CD4-positive, alpha-beta T cell treated with Interleukin-21 for 1 hour (primary cell): ENCODE measurements around the gene MAFB.
A peak's percentile ranks its signal among the peaks of the same experiment; 100 is the strongest.
"Not testable (repeated sequence)": the region's sequence is repeated elsewhere in the genome, so short reads cannot be mapped to it uniquely, and the experiment has no call there.

Source experiments
- DNase-seq: peaks from one replicate; pipeline ENCODE4 v3.0.0-alpha.2; 2020

Gene MAFB

GRCh38 chr20:40689100-40689942 lies at the start of gene MAFB:
Gene MAFB (minus strand): TSS chr20:40689236. CDS start chr20:40688850, 386 bp downstream.
- peak; percentile 57 for DNase-seq

GRCh38 chr20:40736468-40736867 lies 47.4 kb upstream of the MAFB start:
- DNase-seq, result not testable (repeated sequence)

- DNase-seq, result no peak
Observed at GRCh38 chr20:40728996-40729395, 40.0 kb upstream of the MAFB start.

- DNase-seq, result no peak
Observed at GRCh38 chr20:40728470-40728869, 39.4 kb upstream of the MAFB start.

GRCh38 chr20:40727960-40728359 lies 38.9 kb upstream of the MAFB start:
- DNase-seq, result no peak

GRCh38 chr20:40726776-40727175 lies 37.7 kb upstream of the MAFB start:
- no peak for DNase-seq

GRCh38 chr20:40724566-40724965 lies 35.5 kb upstream of the MAFB start:
- DNase-seq, result no peak

GRCh38 chr20:40720826-40721225 lies 31.8 kb upstream of the MAFB start:
- no peak for DNase-seq

- no peak for DNase-seq
Observed at GRCh38 chr20:40720099-40720498, 31.1 kb upstream of the MAFB start.

GRCh38 chr20:40718982-40719729 lies 30.1 kb upstream of the MAFB start:
- DNase-seq, result no peak

- no peak for DNase-seq
Observed at GRCh38 chr20:40718214-40718977, 29.4 kb upstream of the MAFB start.

- no peak for DNase-seq
Observed at GRCh38 chr20:40717343-40717865, 28.4 kb upstream of the MAFB start.

- no peak for DNase-seq
Observed at GRCh38 chr20:40715491-40715890, 26.5 kb upstream of the MAFB start.

GRCh38 chr20:40714916-40715315 lies 25.9 kb upstream of the MAFB start:
- DNase-seq, result no peak

GRCh38 chr20:40714109-40714508 lies 25.1 kb upstream of the MAFB start:
- DNase-seq, result no peak

- no peak for DNase-seq
Observed at GRCh38 chr20:40713508-40713907, 24.5 kb upstream of the MAFB start.

- DNase-seq, result no peak
Observed at GRCh38 chr20:40711079-40711478, 22.0 kb upstream of the MAFB start.

- no peak for DNase-seq
Observed at GRCh38 chr20:40710603-40711002, 21.6 kb upstream of the MAFB start.

GRCh38 chr20:40706977-40707582 lies 18.0 kb upstream of the MAFB start:
- DNase-seq, result no peak

- DNase-seq, result no peak
Observed at GRCh38 chr20:40705413-40705812, 16.4 kb upstream of the MAFB start.

- no peak for DNase-seq
Observed at GRCh38 chr20:40704828-40705227, 15.8 kb upstream of the MAFB start.

- DNase-seq, result no peak
Observed at GRCh38 chr20:40703975-40704530, 15.0 kb upstream of the MAFB start.
